NB4 (cell line): ENCODE results near the gene LCP1.

ENCODE experiments used
- CTCF ChIP-seq: IDR thresholded peaks from one replicate; pipeline ENCODE4 v1.5.1; 2012; ENCODE audit warnings: low read depth, low read length
- MAX ChIP-seq: IDR thresholded peaks from 2 replicates; pipeline ENCODE4 v1.6.1; 2011; ENCODE audit warnings: low read depth, low read length
- POLR2A ChIP-seq: IDR thresholded peaks from 2 replicates; pipeline ENCODE4 v1.6.1; 2011; ENCODE audit warnings: mild to moderate bottlenecking; ENCODE audit not compliant: insufficient read length; ENCODE audit errors: extremely low read depth

- TF ChIP-seq CTCF, result no peak
- TF ChIP-seq POLR2A, result no peak
- no peak for TF ChIP-seq MAX
Measured at GRCh38 chr13:46229251-46229650, 47.3 kb upstream of the LCP1 start.
